Astrocyte of the spinal cord (primary cell): ENCODE measurements around the gene CBX4.
A peak's percentile ranks its signal among the peaks of the same experiment; 100 is the strongest.

Experiments
- DNase-seq: peaks from one replicate; pipeline ENCODE4 v3.0.0; 2011; ENCODE audit warnings: low read depth, low spot score
- H3K4me3 ChIP-seq: 2 replicates; pipeline ENCODE4 v1.5.1; 2011; ENCODE audit warnings: low read depth, mild to moderate bottlenecking, low read length, moderate library complexity
- in situ Hi-C: cut with HindIII; loops from 2 replicates; pipeline ENCODE4 v1.10.0; 2017; ENCODE audit warnings: low sequenced_read_pairs
- TF ChIP-seq, protein P1 (sequence below): IDR thresholded peaks from 2 replicates; pipeline ENCODE4 v1.5.1; 2012; ENCODE audit warnings: low read depth, mild to moderate bottlenecking, low read length, inconsistent platforms

The CBX4 gene

GRCh38 chr17:79812353-79813258 lies 26.6 kb downstream of the CBX4 start:
- H3K4me3 ChIP-seq = peak overlapping the region; percentile 26
- TF ChIP-seq, protein P1, sequence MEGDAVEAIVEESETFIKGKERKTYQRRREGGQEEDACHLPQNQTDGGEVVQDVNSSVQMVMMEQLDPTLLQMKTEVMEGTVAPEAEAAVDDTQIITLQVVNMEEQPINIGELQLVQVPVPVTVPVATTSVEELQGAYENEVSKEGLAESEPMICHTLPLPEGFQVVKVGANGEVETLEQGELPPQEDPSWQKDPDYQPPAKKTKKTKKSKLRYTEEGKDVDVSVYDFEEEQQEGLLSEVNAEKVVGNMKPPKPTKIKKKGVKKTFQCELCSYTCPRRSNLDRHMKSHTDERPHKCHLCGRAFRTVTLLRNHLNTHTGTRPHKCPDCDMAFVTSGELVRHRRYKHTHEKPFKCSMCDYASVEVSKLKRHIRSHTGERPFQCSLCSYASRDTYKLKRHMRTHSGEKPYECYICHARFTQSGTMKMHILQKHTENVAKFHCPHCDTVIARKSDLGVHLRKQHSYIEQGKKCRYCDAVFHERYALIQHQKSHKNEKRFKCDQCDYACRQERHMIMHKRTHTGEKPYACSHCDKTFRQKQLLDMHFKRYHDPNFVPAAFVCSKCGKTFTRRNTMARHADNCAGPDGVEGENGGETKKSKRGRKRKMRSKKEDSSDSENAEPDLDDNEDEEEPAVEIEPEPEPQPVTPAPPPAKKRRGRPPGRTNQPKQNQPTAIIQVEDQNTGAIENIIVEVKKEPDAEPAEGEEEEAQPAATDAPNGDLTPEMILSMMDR = no peak
- DNase-seq = no peak
- in situ Hi-C loops = no loop called here

DNA sequence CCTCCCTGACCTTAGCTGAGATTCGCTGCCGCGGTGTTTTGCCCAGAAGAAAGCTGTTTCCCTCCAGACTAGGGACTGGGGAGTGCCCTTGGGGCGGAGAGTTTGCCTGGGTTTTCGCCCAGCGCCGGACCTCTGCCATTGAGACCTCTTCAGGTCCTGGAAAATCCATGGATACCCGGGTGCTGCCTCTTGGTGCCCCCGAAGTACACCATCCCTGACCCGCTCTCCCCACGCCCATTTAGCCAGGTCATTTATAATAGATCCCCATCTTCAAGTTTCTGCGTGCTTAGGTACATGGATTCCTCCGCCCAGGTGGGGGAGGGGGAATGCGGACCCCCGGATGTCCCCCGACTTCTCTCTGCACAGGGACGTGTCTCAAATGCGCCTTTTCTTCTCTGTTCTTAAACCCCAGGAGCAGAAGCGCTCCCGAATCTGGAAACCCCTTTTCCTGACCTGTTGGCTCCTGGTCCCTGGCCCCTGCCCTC lies 27.3 kb downstream of the CBX4 start:
- H3K4me3 ChIP-seq = no peak overlapping the region
- DNase-seq = no peak
- TF ChIP-seq, protein P1 = no peak
- in situ Hi-C loops = no loop called here

DNA sequence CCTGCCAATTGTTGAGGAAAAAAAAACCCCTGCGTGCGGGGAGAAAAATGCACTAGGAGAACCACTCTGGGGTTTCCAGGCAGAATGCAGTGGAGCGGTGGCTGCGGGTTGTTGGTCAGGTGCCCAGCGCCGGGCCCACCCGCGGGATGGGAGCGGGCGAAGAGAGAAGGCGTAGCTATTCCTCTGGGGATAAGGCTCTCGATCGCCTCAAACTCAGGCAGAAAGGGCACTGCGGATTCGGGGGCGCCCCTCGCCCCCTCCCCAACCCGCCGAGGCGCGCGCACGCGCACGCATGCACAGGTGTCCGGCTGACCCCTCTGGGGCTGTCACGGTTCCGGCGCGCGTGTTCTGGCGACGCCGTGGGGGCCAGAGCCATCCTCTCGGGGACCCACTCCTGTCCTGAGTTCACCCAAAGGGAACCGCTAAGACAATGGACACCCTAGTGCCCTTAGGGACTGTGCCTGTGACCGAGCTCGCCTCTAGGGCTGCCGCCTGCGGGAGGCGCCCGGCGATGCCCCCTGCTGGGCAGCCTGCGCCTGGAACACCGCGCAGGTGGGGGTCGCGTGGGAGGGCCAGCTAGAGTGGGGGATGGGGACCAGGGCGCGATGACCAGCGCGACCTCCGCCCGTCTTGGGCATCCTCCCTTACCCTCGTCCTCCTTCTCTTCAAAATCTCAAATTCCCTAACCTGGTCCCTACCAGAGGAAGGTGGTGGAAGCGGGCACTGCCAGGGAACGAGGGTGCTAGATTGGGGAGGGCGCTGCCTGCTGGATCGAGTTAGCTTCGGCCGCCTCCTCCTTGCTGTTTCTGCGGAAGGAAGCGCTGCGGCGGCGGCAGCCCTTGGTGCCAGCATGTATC lies 28.0 kb downstream of the CBX4 start:
- TF ChIP-seq, protein P1 = peak; percentile 43
- no peak overlapping the region for H3K4me3 ChIP-seq
- DNase-seq = no peak
- in situ Hi-C loops = no loop called here

DNA sequence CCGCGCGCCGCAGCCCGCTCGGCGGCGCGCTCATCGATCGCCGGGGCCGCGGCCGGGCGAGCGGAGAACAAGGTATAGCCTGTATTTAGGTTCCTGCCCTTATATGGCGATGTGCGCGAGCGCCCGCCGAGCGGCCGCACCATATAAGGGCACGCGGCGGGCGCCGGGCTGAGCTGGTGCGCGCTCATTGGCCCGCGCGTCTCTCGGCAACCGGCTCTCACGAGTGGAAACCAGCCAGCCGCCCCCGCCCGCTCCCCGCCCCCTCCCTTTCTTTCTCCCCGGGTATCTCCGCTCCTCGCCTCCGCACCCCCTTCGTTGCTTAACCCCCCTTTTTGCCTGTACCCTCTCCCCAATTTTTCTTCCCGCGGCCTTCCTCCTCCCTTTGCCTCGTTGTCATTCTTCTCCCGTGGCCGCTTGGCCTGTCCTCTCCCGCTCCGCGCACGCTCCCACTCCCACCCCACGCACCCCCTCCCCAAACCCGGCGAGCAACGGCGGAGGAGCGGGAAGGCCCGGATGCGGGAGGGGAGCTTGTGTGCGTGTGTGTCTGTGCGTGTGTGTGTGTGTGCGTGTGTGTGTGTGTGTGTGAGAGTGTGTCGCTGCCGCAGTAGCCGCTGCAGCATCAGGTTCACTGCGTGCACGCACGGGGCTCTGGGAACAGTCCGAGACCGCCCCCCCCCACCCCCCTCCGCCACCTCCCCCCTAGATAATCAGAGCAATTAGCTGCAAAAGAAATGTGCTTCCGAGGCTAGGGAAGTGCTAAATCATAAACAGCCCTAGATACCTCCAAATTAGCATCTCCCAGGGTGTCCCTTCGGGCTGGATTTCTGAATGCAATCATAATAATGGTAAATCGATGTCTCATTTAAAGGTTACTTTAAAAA lies 28.9 kb downstream of the CBX4 start:
- H3K4me3 ChIP-seq = peak overlapping the region; percentile 23

DNA sequence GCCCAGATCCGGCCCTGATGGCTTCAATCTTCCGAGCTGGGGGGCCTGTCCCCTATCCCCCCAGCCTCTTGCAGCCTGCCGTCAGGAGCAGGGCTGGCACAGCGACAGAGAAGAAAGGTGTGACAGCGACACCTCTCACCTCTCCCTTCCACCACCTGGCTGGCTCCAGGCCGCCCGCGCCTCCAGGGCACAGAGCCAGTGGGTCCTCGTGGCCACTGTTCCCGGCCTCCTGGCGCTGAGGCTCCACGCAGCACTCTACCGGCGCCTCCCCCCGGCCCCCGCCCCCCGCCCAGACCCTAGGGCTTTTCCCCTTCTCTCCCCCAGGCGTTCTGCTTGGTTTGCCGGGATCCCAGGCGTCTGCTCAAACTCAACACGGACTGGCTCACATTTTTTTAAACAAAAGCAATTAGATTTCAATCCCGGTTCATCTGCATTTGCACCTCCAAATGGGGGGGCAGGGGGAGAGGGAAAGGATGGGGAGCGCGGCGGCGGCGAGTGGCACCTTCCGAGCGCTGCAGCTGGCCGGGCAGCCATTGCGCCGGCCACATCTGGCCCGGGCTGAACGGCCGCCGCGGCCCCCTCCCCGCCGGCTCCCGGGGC lies 29.6 kb downstream of the CBX4 start:
- no peak for DNase-seq
- H3K4me3 ChIP-seq = no peak overlapping the region
- TF ChIP-seq, protein P1 = no peak
- in situ Hi-C loops = no loop called here

More for the DNA sequence above, 28.9 kb downstream of the CBX4 start:
- TF ChIP-seq, protein P1 = no peak
- in situ Hi-C loops = no loop called here
- DNase-seq = peak; percentile 84
